ENCODE measurements around the gene DPYD.

- TF ChIP-seq CTCF (IDR thresholded peaks at IDR 0.05; ENCODE audit: low read length) (no peak), EZH2 (optimal IDR thresholded peaks at IDR 0.05; ENCODE audit: low read depth, low read length) (no peak)
Observed at GRCh38 chr1:97730271-97730670, 190.6 kb downstream of the DPYD start.
